ENCODE measurements around the gene KRTAP5-6. TPM values are rescaled to one million over a fixed set of nuclear protein-coding genes. Genes with fewer than 3 reads are reported as not detected.

KRTAP5-6 gene
- polyA plus RNA-seq, 1 of the 3 experiments (the other 2 are of a cell fraction) = not detected

DNA sequence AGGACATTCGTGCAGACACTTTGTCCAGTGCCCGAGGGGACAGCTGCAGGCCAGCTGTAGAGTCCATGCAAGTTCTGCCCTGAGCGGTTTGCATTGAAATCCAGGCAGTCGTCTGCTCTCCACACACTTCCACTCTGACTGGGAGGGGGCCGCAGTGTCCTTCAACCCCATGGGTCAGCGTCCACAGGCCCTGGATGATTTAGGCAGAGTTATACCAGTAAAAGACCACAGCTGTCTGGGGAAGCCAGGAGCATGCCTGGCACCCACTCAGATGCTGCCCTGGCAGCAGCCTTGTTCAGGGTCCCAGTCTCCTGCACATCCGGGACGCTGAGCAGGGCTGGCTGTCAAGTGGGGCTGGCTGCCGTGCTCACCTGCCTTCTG is 40.9 kb upstream of the KRTAP5-6 start:
- no peak overlapping the region for H3K4me3 ChIP-seq (ENCODE audit: low read depth in 2 of 2, low read length in 1 of 2)
- H3K9ac ChIP-seq = no peak overlapping the region
- POLR2A ChIA-PET = no interaction called here
- no peaks in the 10 kb centered on the region for H3K9me2 ChIP-seq
- WGBS (ENCODE audit: low lambda C conversion rate) = 52% methylated on average over 6 of the region's 9 CpGs
- DNase-seq = no peak
- no peaks in the 10 kb centered on the region for H3F3A ChIP-seq (replicated peaks; ENCODE audit: insufficient read depth)
- H4K20me1 ChIP-seq (ENCODE audit: insufficient read depth) = no peaks in the 10 kb centered on the region
- H3K79me2 ChIP-seq (ENCODE audit: insufficient read depth) = no peaks in the 10 kb centered on the region
- H3K4me1 ChIP-seq (ENCODE audit: control insufficient read depth in 1 of 2, insufficient read depth in 2 of 2, low read depth in 1 of 2, low read length in 1 of 2) = peaks cover 0 to 32% of the 10 kb centered on the region in 2 experiments; a peak in 1 of 4 replicates
- H3K36me3 ChIP-seq (replicated peaks in 1 of 2; ENCODE audit: control insufficient read depth in 1 of 2, insufficient read depth in 2 of 2, low read length in 1 of 2) = no peaks in the 10 kb centered on the region
- no peak overlapping the region for H3K27ac ChIP-seq (ENCODE audit: low read depth in 2 of 2, low read length in 1 of 2)
- H3K4me2 ChIP-seq = no peak overlapping the region
- CTCF ChIA-PET = interaction anchor here (1.4 to 9.9 kb wide), 6 partner anchors 15 to 497 kb away, joined by 3 to 277 read pairs (median 180); partner anchors contain the start of gene SYT8
- no peaks in the 10 kb centered on the region for H3K9me3 ChIP-seq
- no peak overlapping the region for H2AFZ ChIP-seq (ENCODE audit: low read depth)
- TF ChIP-seq EZH2phosphoT487 (IDR thresholded peaks at IDR 0.05; ENCODE audit: borderline replicate concordance, low read depth) = no peak
- no peak for TF ChIP-seq TEAD4 (IDR thresholded peaks at IDR 0.05; ENCODE audit: borderline replicate concordance, insufficient read depth)
- TF ChIP-seq MEF2A (IDR thresholded peaks at IDR 0.05; ENCODE audit: borderline replicate concordance, low read depth) = no peak
- TF ChIP-seq FOXM1 (IDR thresholded peaks at IDR 0.05; ENCODE audit: low read depth) = no peak
- TF ChIP-seq CHD2 (IDR thresholded peaks at IDR 0.05; ENCODE audit: low read length, partially characterized antibody) = no peak
- TF ChIP-seq, protein P1, sequence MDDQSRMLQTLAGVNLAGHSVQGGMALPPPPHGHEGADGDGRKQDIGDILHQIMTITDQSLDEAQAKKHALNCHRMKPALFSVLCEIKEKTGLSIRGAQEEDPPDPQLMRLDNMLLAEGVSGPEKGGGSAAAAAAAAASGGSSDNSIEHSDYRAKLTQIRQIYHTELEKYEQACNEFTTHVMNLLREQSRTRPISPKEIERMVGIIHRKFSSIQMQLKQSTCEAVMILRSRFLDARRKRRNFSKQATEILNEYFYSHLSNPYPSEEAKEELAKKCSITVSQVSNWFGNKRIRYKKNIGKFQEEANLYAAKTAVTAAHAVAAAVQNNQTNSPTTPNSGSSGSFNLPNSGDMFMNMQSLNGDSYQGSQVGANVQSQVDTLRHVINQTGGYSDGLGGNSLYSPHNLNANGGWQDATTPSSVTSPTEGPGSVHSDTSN (IDR thresholded peaks at IDR 0.05) = no peak
- TF ChIP-seq, protein P2, sequence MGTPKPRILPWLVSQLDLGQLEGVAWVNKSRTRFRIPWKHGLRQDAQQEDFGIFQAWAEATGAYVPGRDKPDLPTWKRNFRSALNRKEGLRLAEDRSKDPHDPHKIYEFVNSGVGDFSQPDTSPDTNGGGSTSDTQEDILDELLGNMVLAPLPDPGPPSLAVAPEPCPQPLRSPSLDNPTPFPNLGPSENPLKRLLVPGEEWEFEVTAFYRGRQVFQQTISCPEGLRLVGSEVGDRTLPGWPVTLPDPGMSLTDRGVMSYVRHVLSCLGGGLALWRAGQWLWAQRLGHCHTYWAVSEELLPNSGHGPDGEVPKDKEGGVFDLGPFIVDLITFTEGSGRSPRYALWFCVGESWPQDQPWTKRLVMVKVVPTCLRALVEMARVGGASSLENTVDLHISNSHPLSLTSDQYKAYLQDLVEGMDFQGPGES (IDR thresholded peaks at IDR 0.05; ENCODE audit: low read depth, low read length) = no peak
- TF ChIP-seq, protein P3, sequence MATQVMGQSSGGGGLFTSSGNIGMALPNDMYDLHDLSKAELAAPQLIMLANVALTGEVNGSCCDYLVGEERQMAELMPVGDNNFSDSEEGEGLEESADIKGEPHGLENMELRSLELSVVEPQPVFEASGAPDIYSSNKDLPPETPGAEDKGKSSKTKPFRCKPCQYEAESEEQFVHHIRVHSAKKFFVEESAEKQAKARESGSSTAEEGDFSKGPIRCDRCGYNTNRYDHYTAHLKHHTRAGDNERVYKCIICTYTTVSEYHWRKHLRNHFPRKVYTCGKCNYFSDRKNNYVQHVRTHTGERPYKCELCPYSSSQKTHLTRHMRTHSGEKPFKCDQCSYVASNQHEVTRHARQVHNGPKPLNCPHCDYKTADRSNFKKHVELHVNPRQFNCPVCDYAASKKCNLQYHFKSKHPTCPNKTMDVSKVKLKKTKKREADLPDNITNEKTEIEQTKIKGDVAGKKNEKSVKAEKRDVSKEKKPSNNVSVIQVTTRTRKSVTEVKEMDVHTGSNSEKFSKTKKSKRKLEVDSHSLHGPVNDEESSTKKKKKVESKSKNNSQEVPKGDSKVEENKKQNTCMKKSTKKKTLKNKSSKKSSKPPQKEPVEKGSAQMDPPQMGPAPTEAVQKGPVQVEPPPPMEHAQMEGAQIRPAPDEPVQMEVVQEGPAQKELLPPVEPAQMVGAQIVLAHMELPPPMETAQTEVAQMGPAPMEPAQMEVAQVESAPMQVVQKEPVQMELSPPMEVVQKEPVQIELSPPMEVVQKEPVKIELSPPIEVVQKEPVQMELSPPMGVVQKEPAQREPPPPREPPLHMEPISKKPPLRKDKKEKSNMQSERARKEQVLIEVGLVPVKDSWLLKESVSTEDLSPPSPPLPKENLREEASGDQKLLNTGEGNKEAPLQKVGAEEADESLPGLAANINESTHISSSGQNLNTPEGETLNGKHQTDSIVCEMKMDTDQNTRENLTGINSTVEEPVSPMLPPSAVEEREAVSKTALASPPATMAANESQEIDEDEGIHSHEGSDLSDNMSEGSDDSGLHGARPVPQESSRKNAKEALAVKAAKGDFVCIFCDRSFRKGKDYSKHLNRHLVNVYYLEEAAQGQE (IDR thresholded peaks at IDR 0.05; ENCODE audit: low read depth, low read length) = no peak
- TF ChIP-seq RFX5 (IDR thresholded peaks at IDR 0.05; ENCODE audit: low read length) = no peak
- no peak for TF ChIP-seq RXRA (IDR thresholded peaks at IDR 0.05; ENCODE audit: borderline replicate concordance, low read depth)
- no peak for TF ChIP-seq ELF1 (IDR thresholded peaks at IDR 0.05)
- H3K27me3 ChIP-seq (ENCODE audit: insufficient read depth) = no peaks in the 10 kb centered on the region

DNA sequence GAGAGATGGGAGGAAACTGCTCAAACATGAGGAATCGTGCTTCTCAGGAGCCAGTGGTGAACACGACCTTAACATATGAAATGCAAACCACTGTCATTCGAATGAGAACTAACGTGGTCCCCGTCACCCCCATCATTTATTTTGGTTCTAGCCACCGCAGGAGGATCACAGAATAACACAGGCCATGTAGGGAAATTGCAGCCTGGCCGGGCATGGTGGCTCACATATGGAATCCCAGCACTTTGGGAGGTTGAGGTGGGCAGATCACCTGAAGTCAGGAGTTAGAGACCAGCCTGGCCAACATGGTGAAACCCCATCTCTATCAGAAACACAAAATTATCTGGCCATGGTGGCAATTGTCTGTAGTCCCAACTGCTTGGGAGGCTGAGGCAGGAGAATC is 40.3 kb upstream of the KRTAP5-6 start:
- ChIA-PET POLR2A (no interaction called here), CTCF (interaction anchor here (4.6 to 9.9 kb wide), 4 partner anchors 16 to 496 kb away, joined by 143 to 277 read pairs (median 234); partner anchors contain the start of gene SYT8)
- WGBS (ENCODE audit: low lambda C conversion rate) = 60% methylated on average over 6 of the region's 7 CpGs
- Histone ChIP-seq H3K27me3 (ENCODE audit: insufficient read depth) (no peaks in the 10 kb centered on the region), H3K9ac (no peak overlapping the region), H3K27ac (ENCODE audit: low read depth in 2 of 2, low read length in 1 of 2) (no peak overlapping the region), H3K4me2 (no peak overlapping the region), H3K79me2 (ENCODE audit: insufficient read depth) (no peaks in the 10 kb centered on the region), H3K9me3 (no peaks in the 10 kb centered on the region), H2AFZ (ENCODE audit: low read depth) (no peak overlapping the region), H3K4me1 (ENCODE audit: control insufficient read depth in 1 of 2, insufficient read depth in 2 of 2, low read depth in 1 of 2, low read length in 1 of 2) (peaks cover 0 to 32% of the 10 kb centered on the region in 2 experiments; a peak in 1 of 4 replicates), H3K4me3 (ENCODE audit: low read depth in 2 of 2, low read length in 1 of 2) (no peak overlapping the region), H3K9me2 (no peaks in the 10 kb centered on the region), H3K36me3 (replicated peaks in 1 of 2; ENCODE audit: control insufficient read depth in 1 of 2, insufficient read depth in 2 of 2, low read length in 1 of 2) (no peaks in the 10 kb centered on the region), H3F3A (replicated peaks; ENCODE audit: insufficient read depth) (no peaks in the 10 kb centered on the region), H4K20me1 (ENCODE audit: insufficient read depth) (no peaks in the 10 kb centered on the region)
- DNase-seq = no peak
- TF ChIP-seq SMC3 (IDR thresholded peaks at IDR 0.05; ENCODE audit: low read depth, low read length) (no peak), FOXJ3 (CRISPR knock-in tag; IDR thresholded peaks at IDR 0.05) (no peak), RAD21 (IDR thresholded peaks at IDR 0.05; ENCODE audit: low read length) (no peak), CHD2 (IDR thresholded peaks at IDR 0.05; ENCODE audit: low read length, partially characterized antibody) (no peak), RFX5 (IDR thresholded peaks at IDR 0.05; ENCODE audit: low read length) (no peak), MEF2A (IDR thresholded peaks at IDR 0.05; ENCODE audit: borderline replicate concordance, low read depth) (no peak), RXRA (IDR thresholded peaks at IDR 0.05; ENCODE audit: borderline replicate concordance, low read depth) (no peak)
- TF ChIP-seq, protein P1 (IDR thresholded peaks at IDR 0.05) = no peak
- TF ChIP-seq, protein P4, sequence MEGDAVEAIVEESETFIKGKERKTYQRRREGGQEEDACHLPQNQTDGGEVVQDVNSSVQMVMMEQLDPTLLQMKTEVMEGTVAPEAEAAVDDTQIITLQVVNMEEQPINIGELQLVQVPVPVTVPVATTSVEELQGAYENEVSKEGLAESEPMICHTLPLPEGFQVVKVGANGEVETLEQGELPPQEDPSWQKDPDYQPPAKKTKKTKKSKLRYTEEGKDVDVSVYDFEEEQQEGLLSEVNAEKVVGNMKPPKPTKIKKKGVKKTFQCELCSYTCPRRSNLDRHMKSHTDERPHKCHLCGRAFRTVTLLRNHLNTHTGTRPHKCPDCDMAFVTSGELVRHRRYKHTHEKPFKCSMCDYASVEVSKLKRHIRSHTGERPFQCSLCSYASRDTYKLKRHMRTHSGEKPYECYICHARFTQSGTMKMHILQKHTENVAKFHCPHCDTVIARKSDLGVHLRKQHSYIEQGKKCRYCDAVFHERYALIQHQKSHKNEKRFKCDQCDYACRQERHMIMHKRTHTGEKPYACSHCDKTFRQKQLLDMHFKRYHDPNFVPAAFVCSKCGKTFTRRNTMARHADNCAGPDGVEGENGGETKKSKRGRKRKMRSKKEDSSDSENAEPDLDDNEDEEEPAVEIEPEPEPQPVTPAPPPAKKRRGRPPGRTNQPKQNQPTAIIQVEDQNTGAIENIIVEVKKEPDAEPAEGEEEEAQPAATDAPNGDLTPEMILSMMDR (IDR thresholded peaks at IDR 0.05) = no peak
